Measurements from ENCODE around the gene APOBEC3C. TPM values are rescaled to one million over a fixed set of nuclear protein-coding genes. Genes with fewer than 3 reads are reported as not detected.
A peak's percentile ranks its signal among the peaks of the same experiment; 100 is the strongest.
"Not testable (repeated sequence)": the region's sequence is repeated elsewhere in the genome, so short reads cannot be mapped to it uniquely, and the experiment has no call there.

APOBEC3C gene
- total RNA-seq, 4 donors from 2014 or later: 8.3 to 14.4 (median 9.0) TPM

GRCh38 chr22:39055658-39056057, 41.6 kb downstream of the APOBEC3C start:
- Histone ChIP-seq H3K4me3 (replicated peaks in 1 of 3) (no peak overlapping the region), H3K4me1 (no peaks in the 10 kb centered on the region), H3K27me3 (no peaks in the 10 kb centered on the region), H3K27ac (no peak overlapping the region), H3K9me3 (no peaks in the 10 kb centered on the region), H3K36me3 (no peaks in the 10 kb centered on the region)
- 92 to 97% methylated on average over 11 of the region's 11 CpGs for WGBS, 2 donors
- no peak for TF ChIP-seq POLR2A (IDR thresholded peaks at IDR 0.05)
- TF ChIP-seq CTCF (IDR thresholded peaks at IDR 0.05): no peak
- intact Hi-C loops (cut with DNase I): no loop called here
- no peak for DNase-seq

- H3K36me3 ChIP-seq; intact Hi-C loops (cut with DNase I); DNase-seq; H3K4me3 ChIP-seq (replicated peaks in 1 of 3); H3K9me3 ChIP-seq; H3K4me1 ChIP-seq; H3K27ac ChIP-seq; H3K27me3 ChIP-seq: not testable (repeated sequence)
- 70 to 71% methylated on average over 6 of the region's 6 CpGs for WGBS, 2 donors
These were observed 47.2 kb downstream of the APOBEC3C start for GRCh38 chr22:39061290-39061689.

DNA sequence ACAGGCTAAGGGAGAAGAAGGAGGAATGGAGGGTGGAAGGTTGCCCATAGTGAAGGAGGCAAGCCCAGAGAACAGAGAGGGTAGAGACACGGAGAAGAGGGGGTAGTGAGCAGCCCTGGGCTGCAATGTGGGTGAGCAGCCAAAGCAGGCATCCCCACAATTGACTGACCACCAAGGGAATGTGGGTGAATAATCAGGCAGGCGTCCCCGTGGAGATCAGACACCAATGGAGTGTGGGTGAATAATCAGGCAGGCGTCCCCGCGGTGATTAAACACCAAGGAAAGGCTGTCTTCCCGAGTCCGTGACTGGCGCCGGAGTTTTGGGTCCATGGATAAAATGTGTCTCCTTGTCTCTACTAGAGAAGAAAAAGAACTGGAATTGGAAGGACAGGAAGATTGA, 47.9 kb downstream of the APOBEC3C start:
- H3K27me3 ChIP-seq; DNase-seq; H3K36me3 ChIP-seq; intact Hi-C loops (cut with DNase I); H3K9me3 ChIP-seq; H3K4me1 ChIP-seq; H3K27ac ChIP-seq; H3K4me3 ChIP-seq (replicated peaks in 1 of 3): not testable (repeated sequence)
- 85 to 93% methylated on average over 10 of the region's 10 CpGs for WGBS, 2 donors

- DNase-seq; H3K4me1 ChIP-seq; H3K27ac ChIP-seq; H3K4me3 ChIP-seq (replicated peaks in 1 of 3); intact Hi-C loops (cut with DNase I); H3K27me3 ChIP-seq; H3K36me3 ChIP-seq; H3K9me3 ChIP-seq: not testable (repeated sequence)
- WGBS, 2 donors: 96 to 98% methylated on average over 8 of the region's 8 CpGs
These were observed 49.8 kb downstream of the APOBEC3C start for GRCh38 chr22:39063904-39064303.

DNA sequence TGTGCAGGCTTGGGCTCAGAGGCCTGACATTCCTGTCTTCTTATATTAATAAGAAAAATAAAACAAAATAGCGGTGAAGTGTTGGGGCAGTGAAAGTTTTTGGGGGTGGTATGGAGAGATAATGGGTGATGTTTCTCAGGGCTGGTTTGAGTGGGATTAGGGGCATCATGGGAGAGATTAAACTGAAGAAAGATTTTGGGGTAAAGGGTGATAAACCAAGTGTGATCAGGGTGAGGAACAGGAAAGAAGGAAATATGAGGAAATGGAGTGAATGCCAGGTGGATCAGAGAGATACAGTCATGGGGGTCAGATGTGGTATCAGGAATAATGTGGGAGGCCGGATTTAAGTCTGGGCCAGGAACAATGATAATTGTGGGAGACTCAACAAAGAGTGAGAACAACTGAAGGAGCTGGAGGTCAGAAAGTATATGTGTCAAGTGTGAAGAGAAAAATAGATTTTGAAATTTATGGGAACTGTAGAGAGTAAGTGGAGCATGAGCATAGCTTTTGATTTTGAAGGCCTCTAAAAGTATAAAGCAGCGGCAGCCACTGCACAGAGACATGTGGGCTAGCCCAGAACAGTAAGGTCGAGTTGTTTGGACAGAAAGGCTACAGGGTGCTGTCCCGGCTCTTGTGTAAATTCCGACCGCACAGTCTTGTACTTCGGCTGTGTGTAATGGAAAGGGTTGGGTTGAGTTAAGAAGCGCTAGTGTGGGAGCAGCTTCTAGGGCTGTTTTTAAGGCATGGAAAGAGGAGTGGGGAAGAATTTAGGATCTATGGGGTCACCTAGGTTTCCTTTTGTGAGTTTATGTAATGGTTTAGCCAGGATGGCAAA, 52.6 kb downstream of the APOBEC3C start:
- H3K4me3 ChIP-seq (replicated peaks in 1 of 3); intact Hi-C loops (cut with DNase I); H3K27ac ChIP-seq; H3K9me3 ChIP-seq; H3K27me3 ChIP-seq; H3K4me1 ChIP-seq; H3K36me3 ChIP-seq; DNase-seq: not testable (repeated sequence)
- 85 to 88% methylated on average over 9 of the region's 9 CpGs for WGBS, 2 donors

DNA sequence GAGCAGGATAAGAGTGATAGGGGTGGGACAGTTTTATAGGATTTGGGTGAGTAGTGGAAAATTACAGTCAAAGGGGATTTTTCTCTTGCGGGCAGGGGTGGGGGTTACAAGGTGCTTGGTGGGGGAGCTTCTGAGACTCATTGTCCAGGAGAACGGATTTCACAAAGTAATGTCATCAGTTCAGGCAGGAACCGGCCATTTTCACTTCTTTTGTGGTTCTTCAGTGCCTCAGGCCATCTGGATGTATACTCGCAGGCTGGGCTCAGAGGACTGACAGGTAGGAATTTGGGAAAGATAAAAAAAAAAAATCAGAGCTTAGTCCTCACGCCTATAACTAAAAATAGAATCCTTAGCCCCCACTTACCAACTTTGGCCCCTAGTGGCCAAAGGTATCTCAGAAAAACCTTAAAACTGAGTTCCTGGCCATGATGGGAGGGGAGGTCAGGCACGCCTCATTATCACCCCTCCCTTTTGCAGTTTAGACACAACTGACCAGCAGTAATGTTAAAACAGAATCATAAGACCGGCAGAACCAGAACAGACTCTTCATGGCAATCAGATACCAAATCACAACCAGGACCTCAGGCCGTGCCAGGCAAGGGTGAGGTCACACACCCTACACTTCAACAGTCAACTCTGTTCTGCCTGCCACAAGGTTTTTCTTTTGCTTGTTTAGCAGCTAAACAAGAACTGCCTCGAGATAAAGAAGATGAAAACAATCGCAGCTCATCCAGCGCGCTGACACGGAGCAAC, 54.2 kb downstream of the APOBEC3C start:
- 71 to 72% methylated on average over 13 of the region's 13 CpGs for WGBS, 2 donors
- Histone ChIP-seq H3K9me3 (no peaks in the 10 kb centered on the region), H3K4me3 (replicated peaks in 1 of 3) (no peak overlapping the region), H3K27me3 (no peaks in the 10 kb centered on the region), H3K4me1 (no peaks in the 10 kb centered on the region), H3K27ac (no peak overlapping the region), H3K36me3 (no peaks in the 10 kb centered on the region)
- intact Hi-C loops (cut with DNase I): no loop called here
- peak in 1 of 2 donors; percentile 20 for DNase-seq
- TF ChIP-seq POLR2A (IDR thresholded peaks at IDR 0.05): no peak
- no peak for TF ChIP-seq CTCF (IDR thresholded peaks at IDR 0.05)

Other genes starting within 250 kb of the APOBEC3C start
- 10 to 100 TPM; 30.9 to 50.0 (median 37.9) TPM for gene DNAL4, start 220.1 kb upstream of the APOBEC3C start, total RNA-seq
- gene NPTXR, start 170.2 kb upstream of the APOBEC3C start, total RNA-seq: 1 to 10 TPM; 3.6 to 8.7 (median 4.4) TPM
- 100 to 1,000 TPM in 2 of 4 donors, 10 to 100 TPM in 2; 47.2 to 118 (median 85.0) TPM for gene CBX6, start 142.0 kb upstream of the APOBEC3C start, total RNA-seq
- gene APOBEC3A, start 56.6 kb upstream of the APOBEC3C start, total RNA-seq: under 1 TPM in 1 of 4 donors, not detected in 3; 0.67 TPM
- gene APOBEC3B, start 31.9 kb upstream of the APOBEC3C start, total RNA-seq: 1 to 10 TPM in 3 of 4 donors, not detected in 1; 1.7 to 5.1 (median 2.9) TPM
- 1 to 10 TPM in 2 of 4 donors, under 1 TPM in 1, not detected in 1; 0.89 to 2.7 (median 1.1) TPM for gene APOBEC3D, start 6.9 kb downstream of the APOBEC3C start, total RNA-seq
- 1 to 10 TPM; 2.5 to 6.0 (median 5.0) TPM for gene APOBEC3F, start 26.6 kb downstream of the APOBEC3C start, total RNA-seq
- gene APOBEC3G, start 63.0 kb downstream of the APOBEC3C start, total RNA-seq: 10 to 100 TPM in 2 of 4 donors, 1 to 10 TPM in 2; 7.2 to 17.7 (median 9.9) TPM
- gene APOBEC3H, start 83.0 kb downstream of the APOBEC3C start, total RNA-seq: under 1 TPM in 1 of 4 donors, not detected in 3; 0.67 TPM
- gene CBX7, start 138.4 kb downstream of the APOBEC3C start, total RNA-seq: 10 to 100 TPM; 49.2 to 88.0 (median 61.9) TPM
- gene PDGFB, start 230.7 kb downstream of the APOBEC3C start, total RNA-seq: 10 to 100 TPM in 1 of 4 donors, 1 to 10 TPM in 3; 3.6 to 10.5 (median 3.9) TPM

All from thyroid gland (tissue), 4 donors.